A204.1 (cell line): ENCODE measurements around the gene LAMA5.

Experiments
- FAIRE-seq: peaks from 2 replicates; lab custom pipeline; 2012; peaks lifted over from hg19 to GRCh38; lab: Jason Lieb, UNC

LAMA5 gene

DNA sequence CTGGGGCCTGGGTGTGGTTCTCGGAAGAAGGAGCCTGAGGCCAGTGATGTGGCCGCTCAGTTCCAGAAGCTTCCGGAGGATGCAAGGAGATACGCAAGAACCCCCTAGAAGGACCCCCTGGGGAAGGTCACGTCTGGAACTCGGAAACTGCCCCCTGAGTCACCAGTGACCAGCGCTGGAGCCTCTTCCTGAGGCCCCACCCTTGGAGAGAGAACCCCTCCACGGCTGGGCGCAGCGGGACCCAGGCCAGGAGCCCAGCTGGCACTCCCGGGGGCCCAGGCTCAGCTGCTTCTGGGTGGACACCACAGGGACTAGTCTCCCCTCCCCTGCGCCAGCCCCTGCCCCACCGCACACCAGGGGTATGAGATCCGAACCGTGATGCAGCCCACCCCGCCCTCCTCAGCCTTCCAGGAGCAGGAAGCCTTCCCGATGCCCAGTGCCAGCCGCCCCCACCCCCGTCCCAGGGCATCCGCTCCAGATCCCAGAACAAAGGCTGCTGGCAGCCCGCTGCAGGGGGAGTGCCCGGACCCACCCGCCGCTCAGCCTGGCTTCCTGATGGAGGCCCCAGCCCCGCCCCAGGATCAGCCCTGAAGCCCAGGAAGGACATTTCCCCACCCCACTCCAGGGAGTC is 7.5 kb downstream of the LAMA5 start:
- no peak for FAIRE-seq

DNA sequence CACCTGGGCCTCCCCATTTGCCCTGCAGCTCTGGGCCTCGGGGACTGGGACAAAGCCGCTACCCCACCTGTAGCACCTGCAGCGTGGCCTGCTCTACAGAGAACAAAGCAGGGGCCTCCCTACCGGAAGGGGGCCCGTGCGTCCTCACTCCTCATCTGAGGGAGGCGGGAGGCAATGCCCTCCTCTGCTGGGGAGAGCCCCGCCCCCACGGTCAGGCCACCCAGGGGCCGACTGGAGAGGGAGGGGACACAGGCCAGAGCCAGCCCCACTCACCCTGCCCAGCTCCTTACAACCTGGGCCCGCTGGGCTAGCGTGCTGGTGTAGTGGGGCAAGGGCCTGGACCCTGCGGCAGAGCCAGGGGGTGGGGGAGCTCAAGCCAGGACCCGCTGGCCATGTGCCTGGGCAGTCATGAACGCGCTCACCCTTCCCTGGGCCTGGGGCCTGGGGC is 8.0 kb downstream of the LAMA5 start:
- no peak for FAIRE-seq

DNA sequence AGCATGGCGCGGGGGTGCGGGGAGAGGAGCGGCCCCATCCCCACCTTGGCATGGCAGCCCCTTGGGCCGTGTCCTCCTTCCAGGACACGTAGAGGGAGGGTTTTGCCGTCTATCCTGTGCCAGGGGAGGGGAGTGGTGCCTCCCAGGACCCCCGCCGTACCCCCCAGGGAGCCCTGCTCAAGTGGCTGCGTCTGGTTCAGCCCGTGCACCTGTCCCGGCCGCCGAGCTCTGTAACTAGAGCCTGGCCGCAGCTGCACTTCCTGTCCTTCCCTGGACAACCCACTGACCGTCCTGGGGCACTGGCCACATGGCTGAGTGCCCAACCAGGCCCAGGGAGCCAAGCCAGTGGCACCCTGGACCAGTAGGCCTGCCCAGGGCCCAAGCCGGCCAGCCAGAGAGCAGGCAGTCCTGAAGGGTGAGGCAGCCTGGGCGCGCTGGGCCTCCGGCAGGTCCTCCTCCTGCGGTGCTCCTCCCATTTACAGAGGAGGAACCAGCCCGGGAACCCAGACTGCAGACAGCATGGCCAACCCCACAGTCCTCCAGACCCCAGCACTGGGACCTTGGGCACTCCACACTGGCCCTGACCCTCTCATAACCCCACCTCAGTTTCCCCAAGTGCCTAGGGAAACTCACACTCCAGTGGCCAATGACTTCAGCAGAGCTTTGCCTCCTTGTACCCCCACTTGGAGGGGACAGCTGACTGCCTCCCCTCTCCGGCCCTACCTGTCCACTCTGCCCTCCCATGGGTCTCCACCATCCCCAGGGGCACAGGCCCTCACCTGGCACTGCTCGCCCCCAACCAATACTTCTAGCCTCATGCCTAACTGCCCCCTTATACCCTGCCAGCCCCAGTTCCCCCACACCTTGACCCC is 8.7 kb downstream of the LAMA5 start:
- FAIRE-seq: no peak

DNA sequence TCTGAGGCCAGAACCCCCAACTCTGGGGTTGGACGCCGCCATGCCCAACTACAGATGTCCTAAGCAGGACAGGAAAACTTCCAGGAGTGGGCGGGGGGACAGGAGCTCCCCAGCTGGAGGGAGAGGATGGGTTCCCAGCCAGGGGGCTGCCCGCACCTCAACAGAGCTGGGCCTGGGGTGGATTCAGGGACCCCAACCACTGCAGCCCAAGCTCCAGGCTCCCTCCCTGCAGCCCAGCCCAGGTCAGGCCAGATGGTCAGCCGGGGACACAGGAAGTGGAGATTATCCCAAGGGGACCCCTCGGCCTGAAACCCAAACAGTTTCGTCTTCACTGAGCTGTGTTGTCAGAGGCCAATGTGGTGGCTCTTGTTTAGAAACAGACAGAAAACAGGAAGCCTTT is 9.4 kb downstream of the LAMA5 start:
- no peak for FAIRE-seq

DNA sequence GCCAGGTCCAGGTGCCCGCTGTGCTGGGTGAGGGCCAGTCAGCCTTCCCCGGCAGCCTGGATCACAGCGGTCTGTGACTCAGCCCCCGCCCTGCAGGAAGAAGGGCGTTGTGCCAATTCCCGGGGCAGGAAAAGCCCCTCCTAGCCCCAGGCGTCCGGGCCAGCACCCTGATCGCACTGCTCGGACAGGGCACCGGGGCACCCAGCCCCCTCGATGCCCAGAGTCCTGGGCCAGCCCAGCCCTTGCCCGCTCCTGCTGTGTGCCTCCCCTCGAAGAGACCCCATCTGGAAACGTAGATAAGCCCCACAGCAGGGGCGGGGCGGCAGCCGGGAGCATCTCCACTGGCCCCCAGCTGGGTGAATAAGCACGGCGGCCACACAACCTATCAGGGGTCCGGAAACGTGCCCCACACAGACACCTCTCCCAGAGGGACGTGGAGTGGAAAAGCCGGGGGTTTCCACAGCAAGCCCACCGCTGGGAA is 9.9 kb downstream of the LAMA5 start:
- FAIRE-seq: no peak

DNA sequence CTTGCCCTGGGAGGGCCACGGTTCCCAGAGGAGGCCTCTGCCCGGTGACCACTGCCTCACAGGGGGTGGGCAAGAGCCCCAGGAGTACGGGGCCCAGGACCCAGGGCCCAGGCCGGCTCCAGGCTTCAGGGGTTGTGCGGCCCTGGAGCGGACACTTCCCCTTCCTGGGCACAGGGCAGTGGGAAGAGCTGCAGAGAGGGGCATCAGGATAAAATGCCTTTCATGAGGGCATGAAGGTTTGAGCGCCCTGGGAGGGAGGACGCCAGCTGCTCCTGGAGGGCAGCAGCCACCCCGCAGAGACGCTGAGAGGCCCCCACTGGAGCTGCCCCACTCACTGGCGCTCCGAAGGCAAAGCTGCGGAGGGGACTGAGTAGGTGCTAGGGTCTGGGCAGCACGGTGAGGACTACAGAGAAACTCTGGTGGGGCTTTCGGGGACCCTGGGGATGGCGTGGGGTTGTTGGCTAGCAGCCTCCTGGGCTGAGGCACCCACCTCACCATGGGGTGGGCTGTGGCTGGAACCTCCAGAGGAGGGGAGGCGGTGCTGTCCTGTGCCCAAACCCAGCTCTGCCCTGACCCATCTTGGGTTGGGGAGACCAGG is 10.4 kb downstream of the LAMA5 start:
- no peak for FAIRE-seq

DNA sequence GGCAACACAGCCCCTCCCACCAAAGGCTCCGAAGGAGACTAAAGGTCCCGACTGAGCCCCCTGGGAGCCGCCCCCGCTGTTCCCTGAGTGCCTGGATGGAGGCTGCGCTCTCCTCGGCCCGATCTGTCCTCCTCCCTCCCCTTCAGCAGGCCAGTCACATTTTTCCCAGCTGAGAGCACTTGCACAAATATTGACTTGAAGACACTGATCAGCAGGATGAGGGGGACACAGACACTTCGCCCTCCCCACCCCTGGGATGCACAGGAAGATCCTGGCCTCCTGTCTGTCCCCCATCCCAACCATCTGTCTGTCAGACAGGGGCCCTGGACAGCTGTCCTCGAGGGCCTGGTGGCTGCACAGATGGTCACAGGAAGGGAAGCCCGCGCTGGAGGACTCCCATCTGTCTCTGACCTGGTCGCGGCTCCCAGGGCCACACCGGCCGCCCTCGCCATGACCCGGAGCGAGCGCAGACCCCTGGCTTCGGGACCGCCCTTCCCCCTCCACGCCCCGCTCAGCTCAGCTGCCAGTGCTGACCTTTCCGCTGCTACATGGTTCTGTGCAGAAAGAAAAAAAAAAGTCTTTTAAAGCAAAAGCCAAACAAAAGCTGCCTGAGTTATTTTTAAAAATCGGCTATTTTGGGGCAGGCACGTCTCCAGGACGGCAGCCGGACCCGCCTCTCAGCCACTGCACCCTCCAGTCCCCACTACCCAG is 11.1 kb downstream of the LAMA5 start:
- no peak for FAIRE-seq

DNA sequence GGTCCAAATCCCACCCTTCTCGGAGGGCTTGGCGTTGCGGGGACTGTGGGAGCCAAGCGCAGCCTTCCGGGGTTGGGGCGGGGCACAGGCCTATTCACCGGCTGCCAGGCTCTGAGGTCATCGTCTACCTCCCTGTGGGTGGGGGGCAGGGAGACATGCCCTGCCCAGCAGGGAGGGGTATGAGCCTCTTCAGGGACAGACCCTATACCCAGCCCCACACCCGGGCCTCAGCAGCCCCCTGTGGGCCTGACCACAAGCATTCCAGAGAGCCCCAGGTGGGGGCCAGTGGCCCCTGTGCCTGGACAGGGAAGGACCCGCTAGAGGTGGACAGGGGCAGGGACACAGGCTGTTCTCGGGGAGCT is 11.6 kb downstream of the LAMA5 start:
- no peak for FAIRE-seq

DNA sequence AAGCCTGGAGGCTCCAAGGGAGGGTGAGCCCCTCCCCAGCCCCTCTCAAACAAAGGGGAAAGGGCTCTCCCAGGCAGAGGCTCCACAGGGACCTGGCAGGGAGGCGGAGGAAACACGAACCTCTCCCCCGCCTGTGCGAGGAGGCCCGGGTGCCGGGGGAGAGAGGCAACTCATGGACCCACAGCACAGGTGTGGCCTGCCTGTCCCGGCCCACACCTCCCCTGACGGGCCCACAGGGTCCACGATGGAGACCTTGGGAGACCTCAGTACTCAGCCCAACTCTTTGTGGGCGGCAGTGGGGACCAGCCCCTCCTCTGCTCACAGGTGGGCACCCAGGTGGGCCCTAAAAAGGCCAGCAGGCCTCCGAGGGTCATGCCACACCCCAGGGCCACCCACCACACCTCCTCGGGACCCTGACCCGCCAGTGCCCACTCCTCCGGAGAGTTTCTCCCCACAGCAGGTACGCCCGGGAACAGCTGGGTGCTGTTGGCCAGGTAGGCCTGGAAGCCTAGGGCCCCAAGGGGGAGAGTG is 12.2 kb downstream of the LAMA5 start:
- FAIRE-seq: no peak

DNA sequence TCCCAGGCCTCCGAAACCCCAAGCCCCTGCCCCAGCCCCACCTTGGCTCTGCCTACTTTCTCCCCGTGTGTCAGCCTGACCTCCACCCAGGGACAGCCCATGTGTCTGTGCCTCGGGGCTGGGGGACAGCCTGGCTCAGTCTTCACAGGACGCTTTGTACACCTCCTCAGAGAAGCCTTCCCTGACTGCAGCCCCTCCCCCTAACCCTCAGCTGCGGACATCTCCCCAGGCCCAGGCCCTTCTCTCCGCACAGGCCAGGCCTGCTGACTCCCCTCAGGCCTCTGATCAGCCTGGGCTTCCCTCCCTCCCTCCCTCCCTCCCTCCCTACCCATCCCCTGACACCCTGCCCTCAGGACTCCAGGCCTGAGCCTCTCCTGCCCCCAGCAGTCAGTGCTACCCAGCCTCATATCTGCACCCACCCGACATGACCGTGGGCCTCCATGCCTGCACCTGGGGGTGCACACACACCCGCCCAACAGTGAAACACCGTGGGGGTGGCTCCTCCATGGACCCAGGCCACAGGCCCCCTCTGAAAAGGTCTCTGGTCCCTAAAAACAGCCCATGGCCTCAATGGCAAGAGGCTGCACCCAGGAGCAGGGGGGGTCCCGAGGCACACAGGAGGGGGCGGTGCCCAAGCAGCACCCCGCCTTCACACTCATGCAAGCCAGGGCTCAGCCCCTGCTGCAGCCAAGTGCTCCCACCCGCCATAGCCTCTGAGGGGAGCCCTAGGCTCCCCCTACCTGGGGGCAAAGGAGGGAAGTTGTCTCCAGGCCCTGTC is 12.9 kb downstream of the LAMA5 start:
- no peak for FAIRE-seq

DNA sequence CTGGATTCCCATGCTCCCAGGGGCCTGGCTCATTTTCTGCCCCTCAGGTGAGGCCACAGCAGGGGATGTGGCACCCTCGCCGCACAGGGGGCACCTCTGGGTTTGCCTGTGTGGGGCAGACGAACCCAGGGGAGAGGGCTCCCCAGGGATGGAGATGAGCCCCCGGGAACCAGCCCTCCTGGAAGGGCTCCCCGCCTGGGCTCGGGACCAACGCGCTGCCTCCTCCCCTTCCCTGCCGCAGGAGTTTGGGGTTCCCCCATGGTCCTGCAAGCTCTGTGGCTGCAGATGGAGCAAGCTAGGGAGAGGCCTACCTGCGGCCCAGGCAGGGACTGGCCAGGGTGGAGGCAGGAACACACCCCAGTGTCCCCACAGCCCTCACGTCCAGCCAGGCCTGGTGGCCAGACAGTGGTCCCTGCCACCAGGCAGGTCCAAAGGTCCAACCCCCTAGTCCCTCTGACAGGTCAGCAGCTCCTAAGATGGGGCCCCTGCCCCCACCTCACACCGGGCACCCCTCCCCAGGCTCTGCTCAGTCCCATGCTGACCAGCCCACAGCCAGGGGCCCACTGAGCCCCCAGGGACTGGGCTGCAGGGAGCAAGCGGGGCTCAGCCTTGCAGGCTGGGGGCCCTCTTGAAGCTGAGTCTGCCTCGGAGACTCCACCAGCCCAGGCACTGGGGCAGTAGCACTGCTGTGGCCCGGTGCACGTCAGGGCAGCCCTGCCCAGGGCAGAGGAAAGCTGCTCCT is 13.7 kb downstream of the LAMA5 start:
- no peak for FAIRE-seq

DNA sequence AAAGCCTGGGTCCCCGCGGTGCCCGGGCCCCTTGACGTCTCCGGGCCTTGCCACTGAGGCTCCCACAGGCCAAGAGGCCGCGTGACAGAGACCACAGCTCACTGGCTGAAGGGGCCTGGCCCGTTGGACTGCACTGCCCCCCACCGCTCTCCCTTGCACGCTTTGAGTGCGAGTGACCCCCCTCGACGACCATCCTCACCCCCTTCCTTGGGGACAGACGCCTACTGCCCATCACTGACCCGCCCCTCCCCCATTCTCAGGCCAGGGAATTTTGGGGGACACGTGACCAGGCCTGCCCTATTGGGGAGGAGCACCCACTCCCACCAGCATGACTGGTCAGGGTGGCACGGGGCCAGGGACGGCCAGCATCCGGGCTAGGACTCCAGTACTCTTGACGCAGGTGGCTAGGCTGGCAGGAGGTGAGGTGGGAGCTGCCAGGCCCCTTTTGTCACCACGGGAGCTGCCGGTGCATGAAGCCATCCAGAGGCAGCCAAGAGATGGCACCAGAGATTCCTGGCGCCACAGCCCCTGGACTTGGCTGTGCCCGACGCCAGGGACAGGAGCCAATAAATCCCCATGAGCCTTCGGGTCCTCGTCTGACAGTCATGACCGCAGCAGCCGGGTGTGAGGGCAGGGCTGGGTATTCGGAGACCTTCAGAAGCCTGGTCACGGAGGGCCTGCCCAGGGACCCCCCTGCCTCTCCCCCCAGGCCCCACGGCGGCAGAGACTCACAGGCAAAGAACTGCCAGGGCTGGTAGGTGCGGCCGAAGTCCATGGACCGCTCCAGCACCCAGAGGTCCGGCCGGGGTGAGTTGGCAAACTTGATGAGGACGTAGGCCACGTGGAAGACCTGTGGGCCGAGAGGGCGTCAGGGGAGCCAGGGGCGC is 14.5 kb downstream of the LAMA5 start:
- FAIRE-seq: no peak

DNA sequence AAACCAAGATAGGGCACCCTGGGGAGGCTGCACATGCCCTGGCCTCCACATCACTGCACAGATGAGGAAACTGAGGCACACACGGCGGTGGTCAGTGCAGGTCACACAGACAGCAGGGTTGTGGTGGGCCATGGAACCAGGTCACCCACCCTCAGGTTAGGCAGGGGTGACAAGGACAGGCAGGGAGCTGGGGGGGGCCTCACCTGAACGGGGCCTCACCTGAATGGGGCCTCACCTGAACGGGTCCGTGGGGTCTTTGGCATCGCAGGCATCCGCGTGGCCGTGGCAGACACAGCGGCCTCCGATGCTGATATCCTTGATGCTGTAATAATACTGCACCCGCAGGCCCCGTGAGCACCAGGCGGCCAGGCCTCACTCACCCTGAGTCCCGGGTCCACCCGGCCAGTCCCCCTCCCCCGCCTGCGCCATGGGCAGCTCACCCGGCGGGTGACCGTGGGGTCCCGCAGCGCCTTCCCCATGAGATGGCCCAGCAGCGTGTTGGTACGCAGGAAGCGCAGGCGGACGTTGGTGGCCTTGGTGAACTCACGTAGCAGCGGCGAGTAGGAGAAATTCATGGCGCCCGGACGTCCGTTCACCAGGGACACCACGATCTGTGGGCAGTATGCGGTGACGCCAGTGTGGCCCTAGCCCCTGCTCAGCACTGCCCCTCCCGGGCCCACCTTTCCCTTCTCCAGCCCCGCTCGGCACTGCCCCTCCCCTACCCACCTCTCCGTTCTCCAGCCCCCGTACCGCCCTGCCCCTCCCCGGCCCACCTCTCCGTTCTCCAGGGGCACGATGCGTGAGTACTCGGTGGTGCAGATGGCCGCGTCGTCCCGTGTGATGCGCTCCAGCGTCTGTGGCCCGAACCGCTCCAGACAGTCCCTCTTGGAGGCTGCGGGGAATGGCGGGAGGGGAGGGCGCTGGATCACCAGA is 15.4 kb downstream of the LAMA5 start:
- FAIRE-seq: no peak

DNA sequence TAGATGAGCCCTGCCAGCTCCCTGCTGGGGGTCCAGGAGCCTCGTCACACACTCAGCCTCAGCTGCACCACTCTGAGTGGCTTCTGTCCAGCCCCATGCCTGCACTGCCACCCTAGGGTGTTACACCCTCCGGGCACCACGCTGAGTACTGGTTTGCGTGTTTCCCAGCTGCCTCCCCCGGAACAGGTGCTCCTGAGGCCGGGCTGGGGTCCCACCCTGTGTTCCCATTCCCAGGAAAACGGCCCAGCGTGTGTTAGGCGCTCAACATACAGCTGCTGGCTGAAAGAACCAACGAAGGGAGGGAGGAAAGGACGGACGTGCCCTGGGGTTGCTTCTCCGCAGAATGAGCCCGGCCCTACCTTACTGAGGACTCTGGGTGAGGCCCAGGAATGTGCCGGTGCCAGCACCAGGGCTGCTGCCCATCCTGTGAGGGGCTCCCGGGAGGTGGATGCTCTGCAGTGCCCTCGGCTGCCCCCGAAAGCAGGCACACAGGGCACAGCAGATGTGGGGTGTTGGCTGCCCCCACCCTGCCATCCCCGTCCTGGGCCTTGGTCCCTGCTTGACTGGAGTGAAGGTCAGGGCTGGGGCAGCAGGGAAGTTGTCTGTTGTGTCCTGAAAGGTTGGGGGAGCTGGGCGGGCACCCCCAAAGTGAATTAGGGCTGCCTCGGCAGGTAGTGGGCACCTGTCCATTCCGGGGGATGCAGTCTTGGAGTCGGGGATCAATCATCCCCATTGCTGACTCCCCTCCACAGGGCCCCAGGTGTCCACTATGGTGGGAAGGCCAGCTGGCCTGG is 16.3 kb downstream of the LAMA5 start:
- FAIRE-seq: no peak

DNA sequence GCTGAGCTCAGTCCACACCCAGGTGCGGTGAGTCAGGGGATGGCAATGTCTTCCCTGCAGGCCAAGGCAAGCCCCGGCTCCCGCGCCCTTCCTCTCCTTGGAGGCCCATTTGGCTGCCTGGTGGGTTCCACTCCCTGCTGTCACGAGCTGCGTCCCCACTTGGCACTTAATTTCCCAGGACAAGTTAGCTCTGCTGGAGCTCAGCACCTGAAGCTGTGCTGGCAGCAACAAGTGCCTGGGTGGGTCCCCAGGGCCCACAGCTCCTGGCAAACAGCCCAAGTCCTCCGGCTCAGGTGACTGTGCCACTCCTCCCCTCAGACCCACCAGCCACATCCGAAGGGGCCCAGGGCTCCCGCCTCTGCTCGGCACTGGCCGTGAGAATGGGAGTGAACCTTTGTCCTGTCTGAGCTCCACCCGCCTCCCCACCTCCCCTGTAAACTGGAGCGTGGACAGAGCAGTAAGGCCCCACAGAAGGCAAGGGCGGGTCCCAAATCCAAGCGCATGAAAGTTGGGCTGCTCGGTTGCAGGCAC is 16.9 kb downstream of the LAMA5 start:
- FAIRE-seq: no peak

DNA sequence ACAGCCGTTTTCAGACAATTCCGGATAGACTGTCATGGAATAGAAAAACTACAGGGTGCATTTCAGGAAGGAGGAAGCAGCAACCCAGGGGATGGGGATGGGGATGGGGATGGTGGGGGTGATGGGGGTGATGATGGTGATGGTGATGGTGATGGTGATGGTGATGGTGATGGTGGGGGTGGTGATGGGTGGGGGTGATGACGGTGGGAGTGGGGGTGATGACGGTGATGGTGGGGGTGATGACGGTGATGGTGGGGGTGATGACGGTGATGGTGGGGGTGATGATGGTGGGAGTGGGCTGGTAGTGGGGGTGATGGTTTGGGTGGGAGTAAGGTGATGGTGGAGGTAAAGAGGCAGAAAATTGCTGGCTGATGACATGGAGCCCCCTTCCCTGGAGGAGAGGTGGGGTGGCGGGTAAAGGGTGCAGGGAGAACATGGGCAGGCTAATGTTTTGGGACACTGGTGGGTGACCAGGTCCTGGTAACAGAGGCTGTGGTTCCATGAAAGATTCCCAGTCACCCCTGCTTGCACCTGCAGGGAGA is 17.5 kb downstream of the LAMA5 start:
- FAIRE-seq: no peak

DNA sequence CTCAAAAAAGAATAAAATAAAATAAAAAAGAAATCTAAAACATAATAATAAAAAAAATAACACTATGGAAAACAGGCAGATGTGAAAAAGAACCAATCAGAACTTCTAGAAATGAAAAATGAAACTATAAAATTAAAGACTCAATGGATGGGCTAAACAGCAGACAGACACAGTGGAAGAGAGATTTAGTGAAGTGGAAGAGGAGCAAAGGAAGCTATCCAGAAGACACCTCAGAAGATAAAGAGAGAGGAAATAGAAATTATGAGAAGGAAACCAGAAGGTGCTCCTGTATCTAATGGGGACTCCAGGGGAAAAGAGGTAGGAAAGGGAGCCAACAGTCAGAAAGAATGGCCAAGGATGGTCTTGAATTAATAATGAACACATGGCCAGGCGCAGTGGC is 18.5 kb downstream of the LAMA5 start:
- no peak for FAIRE-seq
